GM12878 (cell line): Measurements from ENCODE around the gene CALD1.

Experiments
- ATF7 ChIP-seq: fragments of 450-650 bp; IDR thresholded peaks from 2 replicates; pipeline ENCODE4 v1.6.1; 2016; ENCODE audit warnings: low read depth, mild to moderate bottlenecking
- BHLHE40 ChIP-seq, 2 experiments: fragments of 450-650 bp in 1 of 2; IDR thresholded peaks; 2 replicates each; pipeline ENCODE4 v1.6.1; 2011 to 2017; ENCODE audit warnings: low read depth in 2 of 2, borderline replicate concordance in 1 of 2, improper control_type of control experiment in 1 of 2, low read length in 1 of 2, mild to moderate bottlenecking in 1 of 2
- CTCF ChIP-seq, 3 experiments: IDR thresholded peaks in 2 of 3; conservative IDR thresholded peaks in 1 of 3; 2 replicates each; pipeline ENCODE4 v1.5.1; 2011; ENCODE audit warnings: low read depth in 3 of 3, low read length in 3 of 3, mild to moderate bottlenecking in 3 of 3, control low read depth in 2 of 3, moderate library complexity in 2 of 3, inconsistent platforms in 1 of 3, mixed read lengths in 1 of 3; ENCODE audit not compliant: control insufficient read depth in 2 of 3, insufficient read depth in 1 of 3; ENCODE audit errors: extremely low read depth in 1 of 3
- EP300 ChIP-seq, 2 experiments: fragments of 150-350 bp in 1 of 2; IDR thresholded peaks; 2 replicates each; pipeline ENCODE4 v1.6.1; 2011 to 2012; ENCODE audit warnings: low read depth in 2 of 2, low read length in 2 of 2, borderline replicate concordance in 1 of 2, improper control_type of control experiment in 1 of 2, inconsistent platforms in 1 of 2; ENCODE audit not compliant: control insufficient read depth in 1 of 2
- EZH2 ChIP-seq: IDR thresholded peaks from 2 replicates; pipeline ENCODE4 v1.6.1; 2012; ENCODE audit warnings: low read depth, mild to moderate bottlenecking, control low read depth, inconsistent platforms, low read length, borderline replicate concordance; ENCODE audit not compliant: control insufficient read depth
- FOXM1 ChIP-seq: IDR thresholded peaks from 2 replicates; pipeline ENCODE4 v1.6.1; 2012; ENCODE audit warnings: low read depth, mild to moderate bottlenecking, inconsistent platforms, low read length, moderate library complexity
- MYC ChIP-seq: IDR thresholded peaks from 2 replicates; pipeline ENCODE4 v1.6.1; 2011; ENCODE audit warnings: mild to moderate bottlenecking, low read length, moderate library complexity, inconsistent platforms; ENCODE audit not compliant: insufficient read depth, insufficient replicate concordance, insufficient read length, severe bottlenecking
- NR2F1 ChIP-seq: fragments of 450-650 bp; conservative IDR thresholded peaks from 2 replicates; pipeline ENCODE4 v1.6.1; 2017; ENCODE audit warnings: mild to moderate bottlenecking
- SMC3 ChIP-seq: IDR thresholded peaks from 2 replicates; pipeline ENCODE4 v1.6.1; 2011; ENCODE audit warnings: low read length, improper control_type of control experiment, borderline replicate concordance
- YY1 ChIP-seq: IDR thresholded peaks from 2 replicates; pipeline ENCODE4 v1.6.1; 2011; ENCODE audit warnings: low read depth, mild to moderate bottlenecking, low read length
- ZBTB11 ChIP-seq: fragments of 450-650 bp; formaldehyde crosslinking; IDR thresholded peaks from 2 replicates; pipeline ENCODE4 v1.5.0; 2022; ENCODE audit warnings: mild to moderate bottlenecking, missing genetic modification characterization
- ZBTB33 ChIP-seq: fragments of 450-650 bp; IDR thresholded peaks from 2 replicates; pipeline ENCODE4 v1.6.1; 2017; ENCODE audit warnings: mild to moderate bottlenecking
- ZNF687 ChIP-seq: fragments of 450-650 bp; IDR thresholded peaks from 2 replicates; pipeline ENCODE4 v1.6.1; 2017; ENCODE audit warnings: mild to moderate bottlenecking, moderate library complexity

GRCh38 chr7:134788191-134788590 lies 8.8 kb downstream of the CALD1 start:
- TF ChIP-seq EZH2 (no peak), YY1 (no peak), CTCF (IDR thresholded peaks at IDR 0.05 in 2 of 3, conservative IDR thresholded peaks at IDR 0.05 in 1 of 3; ENCODE audit: control insufficient read depth in 2 of 3, extremely low read depth in 1 of 3, insufficient read depth in 1 of 3, low read depth in 3 of 3, low read length in 3 of 3) (no peak), ZNF687 (no peak), ZBTB33 (no peak), NR2F1 (no peak), MYC (no peak), SMC3 (no peak), EP300 (IDR thresholded peaks at IDR 0.05; ENCODE audit: borderline replicate concordance in 1 of 2, control insufficient read depth in 1 of 2, low read depth in 2 of 2, low read length in 2 of 2) (no peak), ZBTB11 (CRISPR knock-in tag) (no peak), FOXM1 (no peak), ATF7 (no peak), BHLHE40 (IDR thresholded peaks at IDR 0.05; ENCODE audit: borderline replicate concordance in 1 of 2, low read depth in 2 of 2, low read length in 1 of 2) (no peak)
